ENCODE results near the gene BCL7A.
"Not testable (repeated sequence)": the region's sequence is repeated elsewhere in the genome, so short reads cannot be mapped to it uniquely, and the experiment has no call there.

The BCL7A gene

DNA sequence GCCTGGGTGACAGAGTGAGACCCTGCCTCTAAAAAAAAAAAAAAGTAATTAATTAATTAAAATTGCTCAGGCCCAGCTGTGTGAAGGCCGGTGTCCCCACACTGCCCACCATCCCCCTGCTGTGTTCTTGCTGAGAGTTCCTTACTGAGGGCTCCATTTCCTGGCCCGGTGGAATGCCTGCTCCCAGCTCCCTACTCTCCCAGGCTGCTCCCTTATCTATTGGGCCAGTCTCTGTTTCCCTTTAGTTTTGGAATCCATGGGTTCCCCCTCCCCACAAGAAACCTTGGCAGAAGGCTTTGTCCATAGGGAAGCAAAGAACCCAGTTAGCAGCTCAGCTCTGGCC is 75.9 kb downstream of the BCL7A start:
- Histone ChIP-seq H3K9me3 (ENCODE audit: control insufficient read depth, low read depth, low read length) (no peaks in the 10 kb centered on the region), H3K4me1 (ENCODE audit: control insufficient read depth, low read depth, low read length) (no peaks in the 10 kb centered on the region), H3K27me3 (ENCODE audit: control insufficient read depth, insufficient read depth, low read length) (no peaks in the 10 kb centered on the region), H3K9ac (ENCODE audit: low read length) (no peak overlapping the region), H3K27ac (ENCODE audit: low read length) (no peak overlapping the region), H3K36me3 (ENCODE audit: control insufficient read depth, low read depth, low read length) (no peaks in the 10 kb centered on the region), H3K4me3 (ENCODE audit: low read length) (no peak overlapping the region)

DNA sequence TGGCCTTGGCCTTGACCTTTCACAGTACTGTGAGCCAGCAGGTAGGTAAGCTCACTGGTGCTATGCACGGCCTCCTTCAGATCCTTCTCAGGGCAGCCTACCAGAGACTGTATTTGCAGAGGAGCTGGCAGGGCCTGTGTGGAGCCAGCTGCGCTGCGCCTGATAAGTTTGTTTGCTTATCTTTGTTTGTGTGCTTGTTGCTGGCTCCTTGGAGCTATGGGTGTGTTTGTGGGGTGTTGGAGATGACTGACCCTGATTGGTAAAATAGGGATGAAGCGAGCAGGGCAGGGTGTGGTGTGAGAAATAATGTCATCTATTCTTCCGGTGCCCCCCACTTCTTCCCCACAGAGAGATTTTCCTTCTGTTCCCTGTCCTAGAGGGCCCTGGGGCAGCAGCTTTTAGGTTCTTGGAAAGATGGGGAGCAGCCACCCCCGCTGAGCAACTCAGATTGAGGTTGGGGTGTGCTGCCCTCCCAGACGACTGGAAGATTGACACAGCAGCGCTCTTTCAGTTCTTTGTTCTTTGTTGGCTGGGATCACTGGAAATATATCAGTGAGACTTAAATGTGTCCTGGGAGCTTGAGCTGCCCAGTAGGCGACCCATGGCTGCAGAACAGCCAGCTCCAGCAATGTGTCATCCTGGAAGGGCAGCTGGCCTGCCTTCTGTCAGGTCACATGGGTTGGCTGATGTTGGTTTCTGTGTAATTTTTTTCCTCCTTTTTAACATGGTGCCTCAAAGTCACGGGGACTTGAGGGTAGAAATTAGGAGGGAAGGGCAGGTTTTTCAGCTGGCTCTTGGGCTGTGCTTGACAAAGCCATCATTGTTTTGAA is 76.5 kb downstream of the BCL7A start:
- no peaks in the 10 kb centered on the region for H3K9me3 ChIP-seq (ENCODE audit: control insufficient read depth, low read depth, low read length)
- no peaks in the 10 kb centered on the region for H3K27me3 ChIP-seq (ENCODE audit: control insufficient read depth, insufficient read depth, low read length)
- H3K4me3 ChIP-seq (ENCODE audit: low read length), result no peak overlapping the region
- H3K4me1 ChIP-seq (ENCODE audit: control insufficient read depth, low read depth, low read length), result no peaks in the 10 kb centered on the region
- no peak overlapping the region for H3K27ac ChIP-seq (ENCODE audit: low read length)
- H3K9ac ChIP-seq (ENCODE audit: low read length), result no peak overlapping the region
- no peaks in the 10 kb centered on the region for H3K36me3 ChIP-seq (ENCODE audit: control insufficient read depth, low read depth, low read length)

DNA sequence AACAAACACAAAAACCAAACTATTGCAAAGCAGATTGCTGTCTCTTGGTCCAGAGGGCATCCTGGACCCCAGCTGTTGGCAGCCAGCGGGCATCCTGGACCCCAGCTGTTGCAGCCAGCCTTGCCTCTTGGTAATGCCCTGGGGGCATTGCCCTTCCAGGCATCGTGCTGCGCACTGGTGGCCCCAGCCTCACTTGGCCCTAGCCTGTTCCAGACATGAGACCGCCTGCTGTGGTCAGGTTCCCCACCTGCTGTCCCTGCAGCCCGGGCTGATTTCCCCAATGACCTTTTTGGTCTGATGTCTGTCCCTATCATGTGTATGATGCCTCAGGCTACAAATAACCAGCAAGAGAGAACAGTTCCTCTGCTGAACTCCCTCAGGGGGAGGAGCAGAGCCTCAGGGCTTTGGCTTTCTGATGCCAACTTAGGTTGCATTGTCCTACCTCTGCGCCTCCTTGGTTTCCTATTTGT is 77.6 kb downstream of the BCL7A start:
- Histone ChIP-seq H3K27ac (ENCODE audit: low read length) (no peak overlapping the region), H3K4me1 (ENCODE audit: control insufficient read depth, low read depth, low read length) (no peaks in the 10 kb centered on the region), H3K9me3 (ENCODE audit: control insufficient read depth, low read depth, low read length) (no peaks in the 10 kb centered on the region), H3K36me3 (ENCODE audit: control insufficient read depth, low read depth, low read length) (no peaks in the 10 kb centered on the region), H3K27me3 (ENCODE audit: control insufficient read depth, insufficient read depth, low read length) (no peaks in the 10 kb centered on the region), H3K9ac (ENCODE audit: low read length) (no peak overlapping the region), H3K4me3 (ENCODE audit: low read length) (no peak overlapping the region)

DNA sequence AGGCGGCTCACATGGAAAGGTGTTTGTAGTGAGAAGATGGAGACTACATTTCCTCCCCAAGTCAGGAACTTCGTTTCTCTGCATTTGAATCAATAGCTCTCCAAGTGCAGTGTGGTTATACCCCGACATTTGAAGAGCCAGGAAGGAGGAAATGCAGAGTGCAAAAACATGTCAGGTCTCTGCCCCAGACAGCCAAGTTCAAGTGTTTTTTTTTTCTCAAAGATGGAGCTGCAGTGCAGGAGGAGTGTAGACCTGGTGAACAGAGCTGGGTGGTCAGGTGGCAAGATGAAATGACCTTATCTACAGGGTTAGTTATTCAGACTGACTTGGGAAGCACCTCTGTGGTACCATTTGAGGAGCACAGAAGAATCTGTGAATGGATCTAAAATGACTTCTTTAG is 78.2 kb downstream of the BCL7A start:
- H3K27me3 ChIP-seq (ENCODE audit: control insufficient read depth, insufficient read depth, low read length), result no peaks in the 10 kb centered on the region
- H3K27ac ChIP-seq (ENCODE audit: low read length), result no peak overlapping the region
- H3K4me1 ChIP-seq (ENCODE audit: control insufficient read depth, low read depth, low read length), result no peaks in the 10 kb centered on the region
- H3K4me3 ChIP-seq (ENCODE audit: low read length), result no peak overlapping the region
- no peaks in the 10 kb centered on the region for H3K36me3 ChIP-seq (ENCODE audit: control insufficient read depth, low read depth, low read length)
- no peak overlapping the region for H3K9ac ChIP-seq (ENCODE audit: low read length)
- H3K9me3 ChIP-seq (ENCODE audit: control insufficient read depth, low read depth, low read length), result no peaks in the 10 kb centered on the region

DNA sequence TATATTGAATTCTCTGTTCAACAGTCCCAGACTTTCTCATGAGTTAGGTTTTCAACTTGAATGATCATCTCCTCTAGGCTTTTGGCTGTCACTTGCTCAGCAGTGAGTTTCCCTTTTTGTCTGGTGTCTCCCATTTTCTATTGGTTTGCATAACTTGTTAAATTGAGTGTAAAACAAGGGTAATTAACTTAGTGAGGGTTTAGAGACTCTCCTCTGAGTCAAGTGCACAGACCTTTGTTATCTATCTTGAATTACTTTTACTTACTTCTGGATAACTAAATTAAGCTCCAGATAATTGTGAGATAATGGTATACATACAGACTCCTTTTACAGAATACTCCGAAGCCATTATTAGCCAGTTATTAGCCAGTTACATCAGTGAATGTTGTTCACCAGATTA is 78.9 kb downstream of the BCL7A start:
- Histone ChIP-seq H3K27ac (ENCODE audit: low read length) (no peak overlapping the region), H3K27me3 (ENCODE audit: control insufficient read depth, insufficient read depth, low read length) (no peaks in the 10 kb centered on the region), H3K4me1 (ENCODE audit: control insufficient read depth, low read depth, low read length) (no peaks in the 10 kb centered on the region), H3K4me3 (ENCODE audit: low read length) (no peak overlapping the region), H3K36me3 (ENCODE audit: control insufficient read depth, low read depth, low read length) (no peaks in the 10 kb centered on the region), H3K9ac (ENCODE audit: low read length) (no peak overlapping the region), H3K9me3 (ENCODE audit: control insufficient read depth, low read depth, low read length) (no peaks in the 10 kb centered on the region)

DNA sequence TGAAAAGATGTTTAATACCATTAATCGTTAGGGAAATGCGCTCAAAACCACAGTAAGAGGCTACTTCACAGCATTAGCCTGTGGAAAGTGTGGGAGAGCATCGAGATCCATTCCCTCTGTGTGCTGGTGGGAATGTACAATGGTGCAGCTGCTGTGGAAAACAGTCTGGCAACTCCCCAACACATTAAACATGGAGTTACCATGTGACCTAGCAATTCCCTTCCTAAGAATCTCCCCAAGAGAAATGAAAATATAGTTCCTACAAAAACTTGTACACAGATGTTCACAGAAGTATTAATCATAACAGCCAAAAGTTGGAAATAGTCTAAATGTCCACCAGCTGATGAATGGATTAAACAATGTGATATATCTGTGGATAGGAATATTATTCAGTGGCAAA is 80.6 kb downstream of the BCL7A start:
- no peaks in the 10 kb centered on the region for H3K9me3 ChIP-seq (ENCODE audit: control insufficient read depth, low read depth, low read length)
- no peaks in the 10 kb centered on the region for H3K36me3 ChIP-seq (ENCODE audit: control insufficient read depth, low read depth, low read length)
- no peaks in the 10 kb centered on the region for H3K27me3 ChIP-seq (ENCODE audit: control insufficient read depth, insufficient read depth, low read length)
- no peak overlapping the region for H3K27ac ChIP-seq (ENCODE audit: low read length)
- H3K4me1 ChIP-seq (ENCODE audit: control insufficient read depth, low read depth, low read length), result no peaks in the 10 kb centered on the region
- no peak overlapping the region for H3K9ac ChIP-seq (ENCODE audit: low read length)
- no peak overlapping the region for H3K4me3 ChIP-seq (ENCODE audit: low read length)

DNA sequence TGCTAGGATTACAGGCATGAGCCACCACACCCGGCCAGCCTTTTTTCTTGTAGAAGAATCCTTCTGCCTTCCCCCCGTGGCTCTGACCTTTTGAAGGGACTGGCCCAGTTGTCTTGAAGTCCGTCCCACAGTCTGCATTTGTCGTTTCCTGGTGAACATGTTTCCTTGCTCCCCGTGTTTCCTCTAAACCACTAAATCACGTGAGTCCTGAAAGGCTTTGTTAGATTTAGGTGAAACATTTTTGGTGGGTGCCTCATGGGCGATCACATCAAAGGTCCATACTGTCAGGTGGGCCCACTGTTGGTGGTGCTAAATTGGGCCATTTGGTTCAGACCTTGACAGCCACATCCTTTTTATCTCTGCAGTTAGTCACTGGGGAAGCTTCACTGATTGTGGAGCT is 83.2 kb downstream of the BCL7A start:
- H3K9ac ChIP-seq (ENCODE audit: low read length), result no peak overlapping the region
- H3K27ac ChIP-seq (ENCODE audit: low read length), result no peak overlapping the region
- H3K27me3 ChIP-seq (ENCODE audit: control insufficient read depth, insufficient read depth, low read length), result no peaks in the 10 kb centered on the region
- no peaks in the 10 kb centered on the region for H3K9me3 ChIP-seq (ENCODE audit: control insufficient read depth, low read depth, low read length)
- no peaks in the 10 kb centered on the region for H3K36me3 ChIP-seq (ENCODE audit: control insufficient read depth, low read depth, low read length)
- no peaks in the 10 kb centered on the region for H3K4me1 ChIP-seq (ENCODE audit: control insufficient read depth, low read depth, low read length)
- no peak overlapping the region for H3K4me3 ChIP-seq (ENCODE audit: low read length)

DNA sequence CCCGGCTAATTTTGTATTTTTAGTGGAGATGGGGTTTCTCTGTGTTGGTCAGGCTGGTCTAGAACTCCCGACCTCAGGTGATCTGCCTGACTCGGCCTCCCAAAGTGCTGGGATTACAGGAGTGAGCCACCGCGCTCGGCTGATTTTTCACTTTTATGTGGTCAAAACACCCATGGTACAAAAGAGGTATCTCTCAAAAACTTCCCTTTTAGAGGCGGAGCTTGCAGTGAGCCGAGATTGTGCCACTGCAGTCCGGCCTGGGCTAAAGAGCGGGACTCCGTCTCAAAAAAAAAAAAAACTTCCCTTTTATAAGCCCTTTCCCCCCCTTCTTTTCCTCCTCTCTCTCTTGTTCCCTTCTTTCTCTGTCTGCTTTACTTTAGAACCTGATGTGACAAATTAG is 83.8 kb downstream of the BCL7A start:
- not testable (repeated sequence) for H3K4me1 ChIP-seq (ENCODE audit: control insufficient read depth, low read depth, low read length); H3K36me3 ChIP-seq (ENCODE audit: control insufficient read depth, low read depth, low read length); H3K9me3 ChIP-seq (ENCODE audit: control insufficient read depth, low read depth, low read length); H3K9ac ChIP-seq (ENCODE audit: low read length); H3K27me3 ChIP-seq (ENCODE audit: control insufficient read depth, insufficient read depth, low read length); H3K27ac ChIP-seq (ENCODE audit: low read length); H3K4me3 ChIP-seq (ENCODE audit: low read length)

DNA sequence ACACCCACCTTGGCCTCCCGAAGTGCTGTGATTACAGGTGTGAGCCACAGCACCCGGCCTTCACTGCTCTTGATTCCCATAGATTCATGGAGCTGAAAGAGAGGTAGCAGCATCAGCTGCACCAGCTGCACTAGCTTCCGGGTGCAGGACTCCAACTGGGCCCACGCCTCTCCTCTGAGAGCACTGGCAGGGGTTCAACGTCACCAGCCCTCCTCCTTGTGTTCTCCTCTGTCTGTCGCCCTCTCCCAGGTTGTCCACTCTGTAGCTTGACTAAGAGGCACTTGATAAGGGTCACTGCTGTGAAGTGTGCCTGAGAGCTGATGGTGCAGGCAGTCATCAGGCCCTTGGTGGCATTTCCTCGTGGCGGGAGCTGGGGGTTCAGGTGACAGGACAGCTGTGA is 85.2 kb downstream of the BCL7A start:
- Histone ChIP-seq H3K9ac (ENCODE audit: low read length) (no peak overlapping the region), H3K4me1 (ENCODE audit: control insufficient read depth, low read depth, low read length) (no peaks in the 10 kb centered on the region), H3K4me3 (ENCODE audit: low read length) (no peak overlapping the region), H3K27me3 (ENCODE audit: control insufficient read depth, insufficient read depth, low read length) (no peaks in the 10 kb centered on the region), H3K36me3 (ENCODE audit: control insufficient read depth, low read depth, low read length) (no peaks in the 10 kb centered on the region), H3K9me3 (ENCODE audit: control insufficient read depth, low read depth, low read length) (no peaks in the 10 kb centered on the region), H3K27ac (ENCODE audit: low read length) (no peak overlapping the region)

DNA sequence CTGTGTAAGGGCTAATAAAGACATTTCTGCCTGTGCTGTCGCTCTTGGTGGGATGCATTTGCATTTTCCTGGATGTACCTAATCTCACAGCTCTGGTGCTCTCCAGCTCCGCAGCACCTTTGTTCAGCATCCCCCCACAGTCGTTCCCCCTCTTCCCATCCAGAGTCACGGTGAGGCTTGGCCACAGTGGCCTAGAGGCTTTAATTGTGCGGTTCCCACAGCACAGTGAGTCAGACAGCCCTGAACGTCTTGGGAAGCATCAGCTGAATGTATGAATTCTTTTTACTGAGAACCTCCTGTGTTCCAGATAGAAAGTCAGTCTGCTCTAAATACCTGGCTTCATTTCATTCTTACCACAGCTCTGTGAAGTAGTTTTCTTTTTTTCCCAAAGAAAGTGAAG is 85.6 kb downstream of the BCL7A start:
- Histone ChIP-seq H3K27ac (ENCODE audit: low read length) (no peak overlapping the region), H3K9me3 (ENCODE audit: control insufficient read depth, low read depth, low read length) (no peaks in the 10 kb centered on the region), H3K9ac (ENCODE audit: low read length) (no peak overlapping the region), H3K36me3 (ENCODE audit: control insufficient read depth, low read depth, low read length) (no peaks in the 10 kb centered on the region), H3K4me1 (ENCODE audit: control insufficient read depth, low read depth, low read length) (no peaks in the 10 kb centered on the region), H3K4me3 (ENCODE audit: low read length) (no peak overlapping the region), H3K27me3 (ENCODE audit: control insufficient read depth, insufficient read depth, low read length) (no peaks in the 10 kb centered on the region)

DNA sequence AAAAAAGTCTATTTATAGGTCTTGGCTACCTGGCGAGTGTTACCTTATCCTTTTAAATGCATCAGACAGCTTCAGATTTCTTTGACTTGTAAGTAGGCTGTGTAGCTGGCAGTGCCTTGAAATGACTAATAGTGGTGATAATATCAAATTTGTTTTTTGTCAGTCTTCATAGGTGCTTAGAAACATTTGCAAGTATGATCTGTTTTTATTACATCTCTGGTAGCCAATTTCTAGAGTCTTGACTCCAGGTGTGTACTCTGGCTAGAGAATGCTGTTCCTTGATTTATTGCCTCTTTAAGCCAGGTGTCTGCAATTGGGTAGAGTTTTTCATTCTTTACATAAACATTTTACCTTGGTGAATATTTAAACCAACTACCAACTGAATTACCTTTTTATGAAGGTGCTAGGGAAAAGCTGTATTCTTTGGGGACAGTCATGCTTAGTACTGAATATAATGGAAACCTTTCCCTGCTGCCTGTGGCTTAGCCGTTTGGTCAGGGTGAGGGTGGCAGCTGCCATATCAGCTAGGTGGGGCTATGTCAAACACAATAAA is 89.5 kb downstream of the BCL7A start:
- Histone ChIP-seq H3K9me3 (ENCODE audit: control insufficient read depth, low read depth, low read length) (no peaks in the 10 kb centered on the region), H3K36me3 (ENCODE audit: control insufficient read depth, low read depth, low read length) (no peaks in the 10 kb centered on the region), H3K4me3 (ENCODE audit: low read length) (no peak overlapping the region), H3K4me1 (ENCODE audit: control insufficient read depth, low read depth, low read length) (no peaks in the 10 kb centered on the region), H3K27ac (ENCODE audit: low read length) (no peak overlapping the region), H3K27me3 (ENCODE audit: control insufficient read depth, insufficient read depth, low read length) (no peaks in the 10 kb centered on the region), H3K9ac (ENCODE audit: low read length) (no peak overlapping the region)
